ENCODE measurements around the gene FBXO46.

Gene FBXO46

DNA sequence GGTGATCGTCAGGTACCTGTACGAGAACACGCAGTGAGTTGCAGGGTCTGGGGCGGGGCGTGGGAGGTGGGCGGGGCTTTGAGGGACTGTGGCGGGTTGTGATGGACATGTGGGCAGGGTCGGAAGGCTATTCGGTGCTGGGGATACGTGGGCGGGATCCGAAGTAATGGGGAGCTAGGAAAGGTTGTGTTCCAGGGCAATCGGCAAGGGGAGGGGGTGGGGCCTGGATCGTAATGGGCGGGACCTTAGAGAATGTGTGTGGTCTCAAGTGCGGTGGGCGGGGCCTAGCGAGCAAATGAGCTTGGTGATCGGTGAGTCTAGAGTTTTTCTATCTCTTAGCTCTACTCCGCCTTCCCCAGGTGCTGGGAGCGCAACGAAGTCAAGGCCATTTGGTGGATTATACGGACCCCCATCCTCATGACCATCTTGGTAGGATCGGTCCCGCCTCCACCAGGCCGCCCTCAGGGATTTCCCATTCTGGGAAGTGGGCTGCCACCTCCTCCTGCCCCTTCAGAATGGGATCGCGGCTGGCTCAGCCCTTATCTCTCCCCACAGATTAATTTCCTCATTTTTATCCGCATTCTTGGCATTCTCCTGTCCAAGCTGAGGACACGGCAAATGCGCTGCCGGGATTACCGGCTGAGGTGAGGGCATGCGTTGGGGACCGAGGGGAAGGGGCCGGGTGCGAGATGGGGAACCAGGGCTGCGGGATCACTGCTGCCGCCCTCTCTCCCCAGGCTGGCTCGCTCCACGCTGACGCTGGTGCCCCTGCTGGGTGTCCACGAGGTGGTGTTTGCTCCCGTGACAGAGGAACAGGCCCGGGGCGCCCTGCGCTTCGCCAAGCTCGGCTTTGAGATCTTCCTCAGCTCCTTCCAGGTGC, 53.1 kb downstream of the FBXO46 start:
- H3K9ac ChIP-seq (ENCODE audit: low read length) = peak overlapping the region; percentile 34
- H3K27me3 ChIP-seq (ENCODE audit: control insufficient read depth, insufficient read depth, low read length) = peaks cover 17% of the 10 kb centered on the region
- no peaks in the 10 kb centered on the region for H3K36me3 ChIP-seq (ENCODE audit: control insufficient read depth, insufficient read depth, low read length)
- no peaks in the 10 kb centered on the region for H3K9me3 ChIP-seq (ENCODE audit: control insufficient read depth, insufficient read depth, low read depth, low read length)
- no peak overlapping the region for H3K27ac ChIP-seq (ENCODE audit: low read depth, low read length)
- peak overlapping the region; percentile 75 for H3K4me3 ChIP-seq (ENCODE audit: low read depth, low read length)
- H3K4me1 ChIP-seq (ENCODE audit: control insufficient read depth, insufficient read depth, low read length) = peaks cover 9% of the 10 kb centered on the region; the same call in 1 of the 2 replicates

DNA sequence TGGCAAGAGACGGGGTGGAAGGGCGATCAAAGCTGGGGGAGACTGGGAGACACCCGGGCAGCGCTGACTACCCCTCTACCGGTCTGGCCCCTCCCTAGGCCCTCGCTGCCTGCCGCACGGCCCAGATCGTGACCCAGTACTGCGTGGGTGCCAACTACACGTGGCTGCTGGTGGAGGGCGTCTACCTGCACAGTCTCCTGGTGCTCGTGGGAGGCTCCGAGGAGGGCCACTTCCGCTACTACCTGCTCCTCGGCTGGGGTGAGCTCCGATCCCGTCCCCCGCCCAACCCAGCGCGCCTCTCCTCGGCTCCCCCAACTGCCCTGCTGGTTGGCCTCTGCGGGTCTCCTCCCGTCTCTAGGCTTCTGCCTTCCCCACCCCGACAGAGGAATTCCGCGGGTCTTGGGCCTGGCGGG, 53.8 kb downstream of the FBXO46 start:
- Histone ChIP-seq H3K27me3 (ENCODE audit: control insufficient read depth, insufficient read depth, low read length) (peaks cover 17% of the 10 kb centered on the region), H3K36me3 (ENCODE audit: control insufficient read depth, insufficient read depth, low read length) (no peaks in the 10 kb centered on the region), H3K4me3 (ENCODE audit: low read depth, low read length) (peak overlapping the region; percentile 75), H3K4me1 (ENCODE audit: control insufficient read depth, insufficient read depth, low read length) (peaks cover 9% of the 10 kb centered on the region; the same call in 1 of the 2 replicates), H3K27ac (ENCODE audit: low read depth, low read length) (no peak overlapping the region), H3K9me3 (ENCODE audit: control insufficient read depth, insufficient read depth, low read depth, low read length) (no peaks in the 10 kb centered on the region), H3K9ac (ENCODE audit: low read length) (peak overlapping the region; percentile 59)

DNA sequence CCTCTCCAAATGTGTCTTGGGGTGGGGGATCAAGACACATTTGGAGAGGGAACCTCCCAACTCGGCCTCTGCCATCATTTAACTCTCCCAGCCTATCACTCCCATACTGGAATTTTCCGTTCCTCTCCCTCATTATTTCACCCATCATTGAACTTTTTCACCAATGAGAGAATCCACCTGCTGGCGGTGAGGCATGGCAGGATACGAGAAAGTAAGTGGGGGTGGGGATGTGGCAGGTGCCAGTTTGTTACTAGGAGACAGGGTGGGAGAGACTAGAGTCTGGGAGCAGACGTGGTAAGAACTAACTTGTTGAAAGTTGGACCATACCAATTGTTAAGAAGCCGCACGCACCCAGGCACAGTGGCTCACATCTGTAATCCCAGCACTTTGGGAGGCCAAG, 55.8 kb downstream of the FBXO46 start:
- Histone ChIP-seq H3K4me1 (ENCODE audit: control insufficient read depth, insufficient read depth, low read length) (peaks cover 13% of the 10 kb centered on the region), H3K9ac (ENCODE audit: low read length) (no peak overlapping the region), H3K4me3 (ENCODE audit: low read depth, low read length) (no peak overlapping the region), H3K27me3 (ENCODE audit: control insufficient read depth, insufficient read depth, low read length) (peaks cover 29% of the 10 kb centered on the region), H3K27ac (ENCODE audit: low read depth, low read length) (no peak overlapping the region), H3K36me3 (ENCODE audit: control insufficient read depth, insufficient read depth, low read length) (no peaks in the 10 kb centered on the region), H3K9me3 (ENCODE audit: control insufficient read depth, insufficient read depth, low read depth, low read length) (no peaks in the 10 kb centered on the region)

DNA sequence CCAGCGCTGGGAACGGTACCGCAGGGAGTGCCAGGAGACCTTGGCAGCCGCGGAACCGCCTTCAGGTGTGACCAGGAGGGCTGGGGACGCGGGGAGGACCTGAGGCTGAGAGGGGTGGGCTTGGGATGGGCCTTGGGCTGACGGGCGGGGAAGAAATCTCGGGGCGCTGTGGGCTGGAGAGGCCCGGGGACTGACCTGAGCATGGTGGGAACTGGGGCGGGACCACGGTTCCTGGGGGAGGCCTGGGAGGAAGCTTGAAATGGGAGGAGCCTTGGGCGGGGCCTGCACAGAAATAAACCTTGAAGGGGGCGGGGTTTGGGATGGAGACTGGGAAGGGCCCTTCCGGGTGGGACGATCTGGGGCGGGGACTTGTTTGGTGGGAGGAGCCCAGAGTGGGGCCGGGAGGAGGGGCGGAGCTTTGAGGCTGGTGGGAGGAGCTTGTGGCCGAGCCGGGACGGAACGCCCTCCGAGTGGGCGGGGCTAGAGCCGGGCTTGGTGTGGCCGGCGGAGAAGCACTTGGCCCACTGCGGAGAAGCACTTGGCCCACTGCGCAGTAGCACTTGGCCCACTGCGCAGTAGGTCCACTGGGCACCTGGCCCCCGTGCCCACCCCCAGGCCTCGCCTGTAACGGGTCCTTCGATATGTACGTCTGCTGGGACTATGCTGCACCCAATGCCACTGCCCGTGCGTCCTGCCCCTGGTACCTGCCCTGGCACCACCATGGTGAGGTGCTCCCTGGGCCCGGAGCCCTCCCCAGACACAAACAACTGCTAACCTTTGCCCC, 59.8 kb downstream of the FBXO46 start:
- Histone ChIP-seq H3K27ac (ENCODE audit: low read depth, low read length) (no peak overlapping the region), H3K4me1 (ENCODE audit: control insufficient read depth, insufficient read depth, low read length) (peaks cover 13% of the 10 kb centered on the region), H3K36me3 (ENCODE audit: control insufficient read depth, insufficient read depth, low read length) (no peaks in the 10 kb centered on the region), H3K9ac (ENCODE audit: low read length) (peak overlapping the region; percentile 20), H3K27me3 (ENCODE audit: control insufficient read depth, insufficient read depth, low read length) (peaks cover 32% of the 10 kb centered on the region), H3K4me3 (ENCODE audit: low read depth, low read length) (peak overlapping the region; percentile 69), H3K9me3 (ENCODE audit: control insufficient read depth, insufficient read depth, low read depth, low read length) (no peaks in the 10 kb centered on the region)

DNA sequence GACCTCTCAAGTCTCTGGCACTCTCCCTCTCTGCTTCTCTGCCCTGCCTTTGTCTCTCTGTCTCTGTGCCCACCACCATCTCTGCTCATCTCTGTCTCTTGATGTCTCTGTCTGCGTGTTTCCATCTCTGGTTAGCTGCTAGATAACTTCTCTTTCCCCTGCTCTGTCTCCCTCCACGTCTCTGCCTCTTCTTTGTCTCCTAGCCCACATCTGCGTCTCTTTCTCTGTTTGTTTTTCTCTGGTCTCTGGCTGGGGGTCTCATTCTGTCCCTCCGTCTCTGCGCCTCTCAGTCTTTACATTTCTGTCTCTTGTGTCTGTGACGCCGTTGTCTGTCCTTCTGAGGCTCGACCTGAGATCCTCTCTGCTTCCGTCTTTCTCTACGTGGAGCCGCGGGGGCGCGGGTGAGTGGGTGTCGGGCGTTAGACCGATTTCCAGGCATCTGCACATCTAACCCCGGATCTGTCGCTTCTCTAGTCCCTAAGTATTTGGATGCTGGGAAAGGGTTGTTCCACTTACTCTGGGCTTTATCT, 62.3 kb downstream of the FBXO46 start:
- no peaks in the 10 kb centered on the region for H3K9me3 ChIP-seq (ENCODE audit: control insufficient read depth, insufficient read depth, low read depth, low read length)
- H3K36me3 ChIP-seq (ENCODE audit: control insufficient read depth, insufficient read depth, low read length) = no peaks in the 10 kb centered on the region
- peaks cover 32% of the 10 kb centered on the region for H3K27me3 ChIP-seq (ENCODE audit: control insufficient read depth, insufficient read depth, low read length)
- peak overlapping the region; percentile 67 for H3K4me3 ChIP-seq (ENCODE audit: low read depth, low read length)
- peak overlapping the region; percentile 21 for H3K9ac ChIP-seq (ENCODE audit: low read length)
- H3K4me1 ChIP-seq (ENCODE audit: control insufficient read depth, insufficient read depth, low read length) = peaks cover 13% of the 10 kb centered on the region
- H3K27ac ChIP-seq (ENCODE audit: low read depth, low read length) = no peak overlapping the region

DNA sequence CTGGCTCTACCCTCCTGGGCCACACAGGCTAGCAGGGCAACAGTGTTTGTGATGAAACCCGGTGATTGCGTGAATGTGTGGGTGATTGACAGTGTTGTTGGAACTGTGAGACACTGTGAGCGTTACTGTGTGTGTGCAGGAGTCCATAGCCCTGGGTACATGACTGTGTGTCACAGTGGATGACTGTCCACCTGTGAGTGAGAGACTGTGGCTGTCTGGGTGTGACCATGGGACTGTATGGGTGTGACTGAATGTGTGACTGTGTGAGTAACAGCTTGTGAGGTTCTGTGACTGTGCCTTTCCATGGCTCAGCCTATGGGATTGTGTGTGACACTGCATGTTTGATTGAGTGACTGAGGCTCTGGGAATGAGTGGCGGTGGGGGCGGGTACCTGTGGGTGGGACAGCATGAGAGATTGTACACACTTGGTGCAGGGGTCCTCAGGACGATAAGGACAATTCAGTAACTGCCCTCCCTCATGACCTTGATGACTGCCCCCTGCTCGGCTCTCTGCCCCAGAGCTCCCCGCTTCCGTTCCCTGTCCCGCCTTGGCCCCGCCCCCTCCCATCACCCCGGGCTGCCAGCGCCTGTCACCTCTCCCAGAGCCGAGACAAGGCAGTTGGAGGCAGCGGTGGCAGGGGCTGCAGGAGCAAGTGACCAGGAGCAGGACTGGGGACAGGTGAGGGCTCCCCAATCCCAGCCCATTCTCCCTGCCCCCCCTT, 62.9 kb downstream of the FBXO46 start, which contains the start of gene GIPR:
TSS of gene GIPR (plus strand) at position 602 of the 722 bp plus-strand sequence. CDS start 1,300 bp downstream, outside the sequence.
- Histone ChIP-seq H3K27me3 (ENCODE audit: control insufficient read depth, insufficient read depth, low read length) (peaks cover 32% of the 10 kb centered on the region), H3K36me3 (ENCODE audit: control insufficient read depth, insufficient read depth, low read length) (no peaks in the 10 kb centered on the region), H3K9me3 (ENCODE audit: control insufficient read depth, insufficient read depth, low read depth, low read length) (no peaks in the 10 kb centered on the region), H3K4me3 (ENCODE audit: low read depth, low read length) (peak within 1 kb of the TSS; percentile 67), H3K9ac (ENCODE audit: low read length) (peak within 1 kb of the TSS; percentile 21), H3K27ac (ENCODE audit: low read depth, low read length) (no peak within 1 kb of the TSS), H3K4me1 (ENCODE audit: control insufficient read depth, insufficient read depth, low read length) (peaks cover 13% of the 10 kb centered on the region)

DNA sequence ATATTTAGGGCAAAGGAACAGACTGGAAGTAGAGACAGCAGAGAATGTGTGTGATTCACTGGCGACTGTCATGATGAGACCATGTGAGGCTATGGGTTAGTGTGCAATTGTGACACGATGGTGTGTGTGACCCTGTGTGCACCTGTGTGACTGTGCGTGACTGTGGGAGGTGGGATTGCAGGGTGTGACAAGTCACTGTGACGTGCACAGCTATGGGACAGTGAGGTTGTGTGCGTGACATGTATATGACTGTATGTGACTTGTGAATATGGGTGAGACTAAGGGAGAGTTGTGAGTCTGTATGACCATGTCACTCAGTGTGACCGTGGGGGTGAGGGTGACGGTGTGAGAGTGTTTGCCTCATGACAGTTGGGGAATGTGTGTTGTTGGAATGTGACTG, 66.1 kb downstream of the FBXO46 start:
- H3K36me3 ChIP-seq (ENCODE audit: control insufficient read depth, insufficient read depth, low read length) = no peaks in the 10 kb centered on the region
- no peaks in the 10 kb centered on the region for H3K9me3 ChIP-seq (ENCODE audit: control insufficient read depth, insufficient read depth, low read depth, low read length)

DNA sequence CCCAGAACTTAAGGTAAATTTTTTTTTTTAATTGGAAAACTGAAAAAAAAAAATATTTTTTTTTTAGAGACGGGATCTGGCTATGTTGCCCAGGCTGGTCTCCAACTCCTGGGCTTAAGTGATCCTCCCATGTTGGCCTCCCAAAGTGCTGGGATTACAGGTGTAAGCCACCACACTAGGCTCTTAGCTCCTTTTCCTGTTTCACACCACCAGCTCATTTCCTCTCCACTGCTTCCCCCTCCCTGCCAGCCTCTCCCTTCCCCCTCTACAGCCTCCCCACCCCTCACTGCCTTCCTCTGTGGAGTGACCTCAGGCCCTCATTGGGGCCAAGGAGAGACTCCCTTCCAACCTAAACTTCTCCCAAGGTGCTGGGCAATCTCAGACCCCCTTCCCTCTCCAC, 66.9 kb downstream of the FBXO46 start:
- no peaks in the 10 kb centered on the region for H3K9me3 ChIP-seq (ENCODE audit: control insufficient read depth, insufficient read depth, low read depth, low read length)
- H3K9ac ChIP-seq (ENCODE audit: low read length) = no peak overlapping the region
- H3K27me3 ChIP-seq (ENCODE audit: control insufficient read depth, insufficient read depth, low read length) = peaks cover 8% of the 10 kb centered on the region; the same call in 1 of the 2 replicates

More for the DNA sequence above, 66.1 kb downstream of the FBXO46 start:
- Histone ChIP-seq H3K4me3 (ENCODE audit: low read depth, low read length) (no peak overlapping the region), H3K27me3 (ENCODE audit: control insufficient read depth, insufficient read depth, low read length) (peaks cover 16% of the 10 kb centered on the region; the same call in 1 of the 2 replicates), H3K4me1 (ENCODE audit: control insufficient read depth, insufficient read depth, low read length) (peaks cover 9% of the 10 kb centered on the region), H3K27ac (ENCODE audit: low read depth, low read length) (no peak overlapping the region), H3K9ac (ENCODE audit: low read length) (no peak overlapping the region)

DNA sequence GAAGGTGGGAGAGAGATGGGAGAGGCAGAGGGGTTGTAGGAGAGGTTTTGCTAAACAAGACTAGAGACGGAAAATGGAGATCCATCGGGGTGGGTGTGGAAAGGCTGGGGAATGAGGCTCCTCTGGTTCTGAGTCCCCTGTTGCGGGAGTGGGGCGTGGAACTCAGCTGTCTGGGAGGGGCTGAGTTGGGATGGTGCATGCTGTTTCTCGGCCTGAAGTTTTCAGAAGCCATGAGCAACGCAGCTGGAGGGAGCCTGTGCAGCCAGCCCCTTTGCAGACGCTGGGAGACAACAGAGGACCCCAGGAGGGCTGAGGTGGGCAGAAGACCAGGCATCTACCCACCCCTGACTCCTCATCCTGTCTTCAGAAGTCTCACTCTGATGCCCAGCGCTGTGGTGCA, 70.1 kb downstream of the FBXO46 start:
- 0 out of 2 replicates have a peak, but pooled peaks cover 5% of the 10 kb centered on the region for H3K4me1 ChIP-seq (ENCODE audit: control insufficient read depth, insufficient read depth, low read length)
- H3K9me3 ChIP-seq (ENCODE audit: control insufficient read depth, insufficient read depth, low read depth, low read length) = no peaks in the 10 kb centered on the region
- no peaks in the 10 kb centered on the region for H3K27me3 ChIP-seq (ENCODE audit: control insufficient read depth, insufficient read depth, low read length)
- H3K9ac ChIP-seq (ENCODE audit: low read length) = no peak overlapping the region
- H3K4me3 ChIP-seq (ENCODE audit: low read depth, low read length) = no peak overlapping the region
- no peak overlapping the region for H3K27ac ChIP-seq (ENCODE audit: low read depth, low read length)
- no peaks in the 10 kb centered on the region for H3K36me3 ChIP-seq (ENCODE audit: control insufficient read depth, insufficient read depth, low read length)

More for the DNA sequence above, 66.9 kb downstream of the FBXO46 start:
- H3K4me3 ChIP-seq (ENCODE audit: low read depth, low read length) = no peak overlapping the region
- H3K4me1 ChIP-seq (ENCODE audit: control insufficient read depth, insufficient read depth, low read length) = peaks cover 9% of the 10 kb centered on the region
- no peaks in the 10 kb centered on the region for H3K36me3 ChIP-seq (ENCODE audit: control insufficient read depth, insufficient read depth, low read length)
- no peak overlapping the region for H3K27ac ChIP-seq (ENCODE audit: low read depth, low read length)

Data from HUES6 (cell line).